Left forelimb (tissue), 1 donor: ENCODE results near the gene FAF2.

Source experiments
- DNase-seq: peaks from one replicate; pipeline ENCODE4 v3.0.0-alpha.2; 2018; ENCODE audit warnings: low spot score

Gene FAF2

DNA sequence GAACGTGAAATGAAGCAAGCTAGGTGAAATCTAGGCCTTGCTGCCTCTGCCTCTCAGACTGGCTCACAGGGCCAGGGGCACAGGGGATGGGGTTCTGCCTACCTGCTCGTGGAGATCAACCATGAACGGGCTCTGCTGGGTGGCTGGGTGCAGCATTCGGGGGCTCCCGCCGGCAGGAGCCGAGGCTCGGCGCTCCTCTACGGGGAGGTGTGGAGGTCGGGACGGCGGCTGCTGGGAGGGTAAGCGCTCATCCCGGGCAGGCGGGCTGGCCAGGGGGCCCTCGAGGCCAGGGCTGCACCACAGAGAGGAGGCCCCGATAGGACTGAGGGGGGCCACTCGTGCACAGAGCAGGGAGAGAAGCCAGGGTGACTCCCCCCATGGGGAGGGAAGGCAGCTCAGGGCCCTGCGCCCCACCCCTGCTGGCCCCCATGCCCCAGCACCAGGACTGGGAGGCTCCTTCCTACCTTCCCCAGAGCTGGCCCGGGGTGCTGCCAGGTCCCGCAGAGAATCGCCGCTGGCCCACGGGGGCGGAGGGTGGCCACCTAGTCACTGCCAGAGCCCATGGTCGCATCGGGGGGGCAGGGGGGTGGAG lies 83.8 kb downstream of the FAF2 start:
- no peak for DNase-seq

DNA sequence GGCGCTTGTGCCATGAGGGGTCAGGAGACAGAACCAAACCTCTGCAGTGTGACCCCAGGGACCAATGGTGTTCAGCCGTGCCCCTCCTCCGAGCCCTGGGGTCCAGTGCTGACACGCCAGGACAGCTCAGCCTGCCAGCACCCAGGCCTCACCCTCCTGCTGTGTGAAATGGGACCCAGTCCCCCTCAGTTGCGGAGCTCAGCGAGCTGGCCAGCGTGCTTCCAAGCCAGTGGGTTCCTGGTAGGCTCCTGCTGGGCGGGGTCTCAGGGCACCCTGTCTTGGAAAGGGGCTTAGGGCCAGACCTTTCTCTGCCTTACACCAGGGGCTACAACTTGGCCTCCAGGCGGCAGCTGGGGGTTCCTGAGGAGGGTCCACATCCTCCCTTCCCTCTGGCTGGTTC lies 84.6 kb downstream of the FAF2 start:
- no peak for DNase-seq

DNA sequence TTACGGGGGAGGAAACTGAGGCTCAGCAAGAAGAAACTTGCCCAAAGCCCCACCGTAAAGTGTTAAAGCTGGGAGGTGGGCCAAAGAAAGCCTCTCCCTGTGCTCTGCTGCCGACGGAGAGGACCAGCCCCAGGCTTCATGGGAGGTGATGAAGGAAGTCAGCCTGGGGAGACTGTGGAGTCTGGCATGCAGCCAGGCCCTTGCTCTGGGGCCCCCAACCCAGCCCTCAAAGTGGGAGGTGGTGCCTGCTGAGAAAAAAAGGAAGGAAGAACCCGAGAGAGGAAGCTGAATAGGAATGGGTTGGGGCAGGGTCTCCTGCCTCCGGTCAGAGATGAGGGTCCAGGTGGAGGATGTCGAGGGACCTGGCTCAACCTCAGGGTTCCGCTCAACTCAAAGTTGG lies 85.2 kb downstream of the FAF2 start:
- DNase-seq: no peak

DNA sequence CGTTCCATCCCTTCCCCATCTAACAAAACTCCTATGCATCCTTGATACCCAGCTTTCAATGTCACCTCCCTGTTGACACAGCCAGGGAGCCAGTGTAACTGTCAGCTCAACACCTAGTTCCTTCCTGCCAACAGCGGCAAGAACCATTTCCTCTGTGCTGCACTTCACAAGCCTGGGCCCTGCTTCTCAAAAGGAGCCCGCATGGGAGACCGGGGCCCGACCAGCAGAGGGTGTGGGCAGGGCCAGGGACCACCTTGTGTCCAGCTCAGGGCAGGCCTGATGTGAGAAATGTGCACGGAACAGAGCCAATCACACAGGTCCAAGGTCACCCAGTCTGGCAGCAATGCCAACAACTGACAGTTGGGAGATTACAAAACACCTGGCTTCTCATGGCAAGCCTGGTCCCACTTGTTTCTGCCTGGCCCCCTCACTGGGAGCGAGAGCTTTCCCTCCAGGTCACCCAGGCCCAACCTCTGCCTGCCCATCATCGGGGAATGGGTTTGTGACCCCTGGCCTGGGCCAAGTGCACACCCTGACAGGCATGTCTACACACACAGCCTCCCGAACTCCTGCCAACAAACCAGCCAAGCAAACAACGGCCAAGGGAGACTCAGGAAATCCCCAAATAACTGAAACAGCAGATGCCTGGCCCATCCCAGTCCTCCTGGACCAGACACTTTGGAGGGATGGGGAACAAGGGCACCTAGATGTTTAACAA lies 85.9 kb downstream of the FAF2 start:
- DNase-seq: no peak

DNA sequence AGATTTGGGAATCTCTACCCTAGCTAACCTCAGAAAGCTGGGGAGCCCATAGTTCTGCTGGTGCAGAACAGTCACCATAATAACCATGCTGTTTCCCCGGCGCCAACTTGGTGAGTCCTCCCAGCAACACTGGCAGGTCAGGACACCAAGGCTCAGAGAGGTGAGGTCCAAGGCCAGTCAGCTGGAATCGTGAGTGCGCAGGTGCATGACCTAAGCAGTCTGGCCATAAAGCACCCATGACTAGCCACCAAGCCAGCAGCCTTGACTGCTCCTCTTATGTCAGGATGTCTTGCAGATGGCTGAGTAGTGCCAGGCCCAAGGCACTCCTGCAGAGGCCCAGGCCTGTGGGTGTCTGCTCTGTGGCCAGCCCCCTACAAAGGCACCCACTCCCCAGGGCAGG lies 86.5 kb downstream of the FAF2 start:
- no peak for DNase-seq

DNA sequence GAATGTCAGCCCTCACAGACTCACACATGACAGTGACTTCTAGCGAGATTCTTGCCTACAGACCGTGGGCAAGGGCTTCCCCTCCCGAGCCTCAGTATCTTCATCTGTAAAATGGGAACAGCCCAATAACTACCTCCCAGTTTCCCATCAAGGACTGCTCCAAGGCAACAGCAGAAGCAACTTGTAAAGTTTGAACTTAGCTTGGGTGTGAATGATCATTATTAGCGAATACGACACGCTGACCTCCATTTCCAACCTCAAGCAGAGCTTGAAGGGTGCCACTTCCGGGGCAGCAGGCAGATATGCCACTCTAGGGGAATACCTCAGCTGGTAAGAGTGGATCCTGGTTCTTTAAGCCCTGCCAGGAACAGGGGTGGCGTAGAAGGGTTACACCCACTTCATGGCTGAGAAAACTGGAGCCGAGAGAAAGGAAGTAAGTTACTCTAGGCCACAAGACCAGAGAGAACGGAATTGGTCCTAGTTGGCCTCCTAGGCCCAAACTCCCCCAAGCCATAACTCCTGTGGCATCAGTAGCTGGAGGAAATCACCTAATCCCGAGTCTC lies 87.0 kb downstream of the FAF2 start:
- no peak for DNase-seq

DNA sequence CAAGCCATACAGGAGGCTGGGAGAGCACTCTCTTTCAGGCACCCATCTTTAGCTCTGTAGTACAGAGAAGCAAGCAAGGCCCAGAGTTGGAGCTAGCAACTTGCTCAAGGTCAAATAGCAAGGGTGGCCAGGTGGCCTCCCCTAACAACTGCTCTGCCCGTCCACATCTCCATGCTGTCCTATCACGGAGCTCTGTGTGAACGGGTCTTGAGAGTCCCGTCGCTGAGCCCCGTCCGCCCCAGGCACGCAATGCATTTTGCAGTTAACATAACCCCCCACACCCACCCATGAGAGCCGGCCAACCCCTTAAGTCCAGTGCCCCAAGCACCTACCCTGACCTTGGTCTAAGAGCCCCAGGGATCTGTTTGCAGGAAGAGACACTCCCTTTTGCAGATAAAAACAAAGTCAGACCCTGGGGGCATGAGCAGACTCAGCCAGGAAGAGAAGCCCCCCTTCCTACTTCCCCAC lies 87.5 kb downstream of the FAF2 start:
- no peak for DNase-seq

DNA sequence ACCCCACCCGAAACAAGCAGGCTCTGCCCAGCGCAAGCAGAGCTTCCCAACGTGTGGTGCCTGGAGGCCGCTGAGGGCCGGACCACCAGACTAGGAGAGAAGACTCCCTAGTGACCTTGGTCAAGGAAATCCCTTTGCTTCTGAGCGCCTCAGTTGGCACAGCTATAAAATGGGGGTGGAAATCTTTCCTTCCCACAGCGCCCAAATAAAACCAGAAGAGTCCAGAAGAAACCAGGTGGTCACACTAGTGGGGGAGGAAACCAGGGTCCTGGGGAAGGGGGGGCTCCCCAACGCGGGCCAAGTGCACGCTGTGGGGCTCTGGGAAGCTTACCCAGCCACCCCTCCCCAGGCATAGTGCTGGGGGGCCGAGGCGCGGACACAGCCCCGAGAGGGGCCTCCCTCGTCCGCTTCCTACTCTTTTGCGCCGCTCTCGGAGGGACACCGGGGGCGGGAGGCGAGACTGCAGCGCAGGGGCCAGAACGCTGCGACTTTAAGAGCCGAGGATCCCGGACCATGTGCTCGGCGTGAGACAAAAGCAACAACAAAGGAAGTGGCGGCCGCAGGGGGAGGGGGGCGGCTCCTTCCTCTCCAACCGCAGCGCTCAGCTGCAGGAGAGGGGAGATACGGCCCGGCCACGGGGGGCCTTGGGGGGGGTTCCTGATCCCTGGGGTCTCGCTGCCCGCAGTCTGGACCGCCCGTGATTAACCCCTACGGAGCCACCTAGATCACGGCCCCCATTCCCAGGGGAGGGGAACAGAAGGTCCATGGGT lies 88.1 kb downstream of the FAF2 start:
- peak; percentile 85 for DNase-seq

DNA sequence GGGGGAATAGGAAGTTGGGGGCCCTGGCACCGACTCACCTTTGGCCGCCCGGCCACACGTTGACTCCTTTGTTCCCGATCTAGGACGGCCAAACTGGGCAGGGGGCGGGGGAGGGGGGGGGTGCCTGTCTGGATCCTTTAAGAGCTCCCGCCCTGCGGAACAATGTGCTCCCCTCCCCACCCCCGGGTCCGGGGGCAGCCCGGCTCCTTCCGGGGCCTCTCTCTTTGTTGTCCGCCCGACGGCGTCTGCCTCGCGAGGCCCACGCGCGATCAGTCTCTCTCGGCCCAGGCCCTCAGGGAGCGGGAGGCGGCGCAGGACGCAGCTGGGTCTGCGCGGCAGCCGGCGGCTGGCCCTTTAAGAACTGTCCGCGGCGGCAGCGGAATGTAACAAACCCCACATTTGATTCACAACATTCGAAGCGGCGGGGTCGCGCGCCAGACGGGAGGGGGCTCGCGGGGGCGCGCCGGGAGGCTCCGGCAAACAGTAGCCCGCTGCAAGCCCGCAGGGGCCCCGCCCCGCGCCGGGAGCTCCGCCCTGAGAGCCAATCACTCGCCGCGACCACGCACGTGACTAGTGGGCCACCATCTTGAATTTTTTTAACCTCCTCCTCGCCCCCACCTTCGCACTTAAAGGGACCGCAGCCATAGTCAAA lies 88.8 kb downstream of the FAF2 start, which contains the start of gene RNF44:
Gene RNF44, minus strand, starts transcription at position 501 of the 652 bp plus-strand sequence. CDS start 4,930 bp downstream, outside the sequence.
- DNase-seq: peak; percentile 99

DNA sequence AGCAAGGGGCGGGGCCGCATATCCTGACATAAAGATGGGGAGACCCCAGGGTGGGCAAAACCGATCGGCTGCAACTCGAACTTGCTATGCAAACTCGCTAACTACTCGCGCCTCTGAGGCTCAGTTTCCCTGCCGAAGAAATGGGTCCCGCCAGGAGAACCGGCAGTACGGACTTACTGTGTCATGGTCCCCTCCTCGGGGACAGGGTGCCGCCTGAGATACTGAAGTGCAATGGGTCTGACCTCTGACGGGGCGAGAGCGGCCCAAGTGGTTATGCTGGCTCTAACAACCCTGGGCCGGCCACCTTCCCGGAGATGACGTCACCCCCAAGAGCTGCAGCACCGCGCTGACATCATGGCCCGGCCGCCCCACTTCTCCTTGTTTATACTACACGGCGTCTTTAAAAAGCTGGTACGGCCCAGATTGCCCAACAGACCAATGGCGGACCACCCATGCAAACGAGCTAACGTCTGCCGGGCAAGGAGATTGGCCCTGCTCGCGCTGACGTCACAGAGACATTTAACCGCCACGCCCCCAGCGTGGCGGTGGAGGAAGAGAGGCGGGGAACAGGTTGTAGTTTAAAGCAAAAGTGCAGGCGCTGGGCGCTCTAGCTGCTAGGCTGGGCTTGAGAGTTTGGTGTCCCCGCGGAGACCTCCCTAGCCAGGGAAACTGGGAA lies 89.5 kb downstream of the FAF2 start:
- peak; percentile 95 for DNase-seq

DNA sequence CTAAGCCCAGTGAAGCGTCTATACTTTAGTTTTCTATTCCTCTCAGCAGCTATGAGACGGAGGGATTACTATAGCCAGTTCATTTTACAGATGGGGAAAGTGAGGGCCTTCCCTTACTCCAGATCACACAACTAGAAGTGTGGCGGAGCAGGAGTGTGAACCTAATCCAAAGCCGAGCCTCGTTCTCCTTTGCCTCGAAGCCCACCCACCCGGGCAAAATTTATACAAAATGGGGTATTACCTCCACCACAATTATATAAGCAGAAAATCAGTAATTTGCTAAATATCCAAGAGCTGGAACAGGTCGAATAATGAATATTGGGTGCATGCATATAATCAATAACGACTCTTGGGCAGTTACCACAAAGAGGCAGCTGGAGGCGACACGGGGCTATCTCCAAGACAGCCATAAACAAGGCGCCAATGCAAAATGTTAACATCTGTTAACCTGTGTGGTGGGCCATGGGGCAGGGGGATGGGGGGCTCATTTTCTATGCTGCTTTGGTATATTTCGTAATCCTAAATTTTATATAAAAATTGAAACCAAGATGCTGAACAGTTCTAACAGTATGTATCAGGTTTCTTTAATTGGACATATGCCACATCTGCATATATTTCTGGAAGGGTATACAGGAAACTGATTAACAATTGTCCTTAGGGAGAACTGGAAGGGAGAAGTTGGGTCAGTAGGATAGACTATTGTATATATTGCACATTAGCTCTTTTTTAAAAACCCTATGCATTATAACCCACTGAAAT lies 90.2 kb downstream of the FAF2 start:
- DNase-seq: no peak

DNA sequence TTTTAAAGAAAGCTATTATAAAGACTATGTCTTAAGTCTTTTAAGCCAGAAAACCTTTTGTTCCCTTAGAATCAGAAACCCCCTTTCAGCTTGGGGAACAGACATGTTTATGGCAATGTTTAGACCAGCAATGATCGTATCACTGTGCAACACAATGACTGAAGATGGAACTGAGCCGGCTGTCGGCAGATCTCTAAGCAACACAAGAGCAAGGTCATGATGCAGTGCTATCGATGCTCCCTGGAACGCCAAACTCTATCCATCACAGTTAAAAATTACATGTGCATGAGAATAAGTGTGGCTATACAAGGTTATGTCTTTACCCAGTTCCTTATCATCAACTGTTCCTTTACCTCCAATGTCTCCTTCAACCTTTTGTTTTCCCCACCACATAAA lies 90.8 kb downstream of the FAF2 start:
- DNase-seq: no peak

DNA sequence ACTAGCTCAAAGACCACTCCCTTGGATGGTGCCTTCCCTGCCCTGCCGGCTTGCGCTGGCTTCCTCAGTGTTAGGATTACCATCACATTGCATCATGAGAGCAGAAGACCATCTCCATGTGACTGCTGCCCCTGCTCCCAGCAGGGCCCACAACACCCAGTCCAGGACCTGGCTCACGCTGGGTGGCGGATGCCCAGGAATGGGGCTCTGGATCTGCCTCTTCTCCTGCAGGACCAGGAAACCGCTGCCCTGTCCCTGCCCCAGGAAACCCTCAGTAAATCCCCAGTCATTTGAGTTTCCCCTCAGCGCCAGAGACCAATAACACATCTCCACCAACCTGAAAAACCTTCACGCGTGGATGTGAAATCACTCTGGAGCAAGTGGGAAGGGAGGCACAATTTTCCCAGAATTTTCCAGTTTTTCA lies 92.3 kb downstream of the FAF2 start:
- no peak for DNase-seq

DNA sequence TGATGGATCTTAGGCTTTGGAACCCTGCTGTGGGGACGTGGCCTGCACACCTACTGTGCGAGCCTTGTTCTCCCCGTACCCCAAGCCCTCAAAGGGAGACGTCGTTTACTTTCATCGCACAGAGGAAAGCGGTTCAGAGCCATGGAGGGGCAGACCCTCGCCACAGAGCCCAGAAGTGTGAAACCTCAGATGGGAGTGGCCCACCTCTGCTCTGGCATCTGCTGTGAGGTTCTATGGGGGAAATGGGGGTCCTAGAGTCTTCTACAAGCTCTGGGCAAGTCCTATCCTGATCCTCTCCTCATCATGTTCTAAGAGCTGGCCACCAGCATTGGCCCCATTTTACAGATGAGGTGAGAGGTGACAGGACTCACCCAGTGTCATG lies 92.8 kb downstream of the FAF2 start:
- DNase-seq: no peak

DNA sequence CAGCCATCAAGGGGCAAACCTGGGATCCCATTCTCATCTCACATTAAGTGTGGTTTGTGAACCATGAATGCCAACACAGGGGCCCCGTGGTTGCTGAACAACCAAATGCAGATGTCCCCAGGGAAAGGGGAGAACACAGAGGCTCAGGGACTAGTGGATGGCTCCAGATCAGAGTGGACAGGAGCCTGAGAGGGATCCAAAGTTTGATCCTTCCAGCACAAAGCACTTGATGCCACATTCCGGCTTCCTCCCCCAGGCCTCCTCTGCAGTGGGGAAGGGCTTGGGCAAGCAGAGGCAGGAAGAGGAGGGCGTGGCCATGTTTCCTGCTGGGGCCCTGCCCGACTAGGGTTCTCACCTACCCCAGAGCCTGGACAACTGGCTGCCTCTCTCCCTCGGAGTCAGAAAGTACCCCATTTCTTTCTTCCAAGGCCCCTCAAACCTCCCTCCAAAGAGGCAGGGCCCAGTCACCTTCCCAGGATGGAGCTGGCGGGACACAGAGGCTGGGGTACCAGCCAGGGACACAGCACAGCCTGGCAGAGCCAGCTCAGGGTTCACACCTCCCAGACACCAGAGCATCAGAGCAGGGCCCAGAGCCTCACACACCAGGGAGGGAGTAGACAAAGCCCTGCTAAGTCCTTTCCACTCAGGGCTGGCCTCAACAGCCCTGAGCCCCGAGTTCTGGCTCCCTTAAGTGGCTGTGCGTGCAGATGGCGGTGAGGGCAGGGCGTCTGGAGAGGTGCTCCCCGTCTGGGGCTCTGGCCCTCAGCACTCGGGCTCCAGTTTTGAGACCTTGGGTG lies 93.4 kb downstream of the FAF2 start:
- no peak for DNase-seq

DNA sequence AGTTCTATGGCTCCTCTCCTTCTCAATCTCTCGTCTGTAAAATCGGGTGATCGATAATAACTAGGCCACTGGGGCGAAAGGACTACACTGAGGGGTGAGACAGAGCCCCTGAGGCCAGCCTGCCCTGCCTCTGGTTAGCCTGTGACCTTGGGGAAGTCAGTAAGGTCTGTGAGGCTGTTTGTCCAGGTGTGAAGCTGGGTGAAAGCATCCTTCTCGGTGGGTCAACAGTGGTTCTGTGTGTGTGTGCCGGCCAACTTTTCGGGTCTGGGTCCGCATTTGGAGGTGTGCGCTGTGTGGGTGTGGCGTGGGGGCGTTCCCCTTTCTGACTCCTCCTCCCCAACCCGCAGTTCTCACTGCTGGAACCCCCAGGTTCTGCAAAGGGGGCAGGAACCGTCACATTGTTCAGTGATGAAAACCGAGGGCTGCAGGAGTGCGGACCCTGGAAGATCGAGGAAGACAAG lies 94.0 kb downstream of the FAF2 start:
- no peak for DNase-seq

DNA sequence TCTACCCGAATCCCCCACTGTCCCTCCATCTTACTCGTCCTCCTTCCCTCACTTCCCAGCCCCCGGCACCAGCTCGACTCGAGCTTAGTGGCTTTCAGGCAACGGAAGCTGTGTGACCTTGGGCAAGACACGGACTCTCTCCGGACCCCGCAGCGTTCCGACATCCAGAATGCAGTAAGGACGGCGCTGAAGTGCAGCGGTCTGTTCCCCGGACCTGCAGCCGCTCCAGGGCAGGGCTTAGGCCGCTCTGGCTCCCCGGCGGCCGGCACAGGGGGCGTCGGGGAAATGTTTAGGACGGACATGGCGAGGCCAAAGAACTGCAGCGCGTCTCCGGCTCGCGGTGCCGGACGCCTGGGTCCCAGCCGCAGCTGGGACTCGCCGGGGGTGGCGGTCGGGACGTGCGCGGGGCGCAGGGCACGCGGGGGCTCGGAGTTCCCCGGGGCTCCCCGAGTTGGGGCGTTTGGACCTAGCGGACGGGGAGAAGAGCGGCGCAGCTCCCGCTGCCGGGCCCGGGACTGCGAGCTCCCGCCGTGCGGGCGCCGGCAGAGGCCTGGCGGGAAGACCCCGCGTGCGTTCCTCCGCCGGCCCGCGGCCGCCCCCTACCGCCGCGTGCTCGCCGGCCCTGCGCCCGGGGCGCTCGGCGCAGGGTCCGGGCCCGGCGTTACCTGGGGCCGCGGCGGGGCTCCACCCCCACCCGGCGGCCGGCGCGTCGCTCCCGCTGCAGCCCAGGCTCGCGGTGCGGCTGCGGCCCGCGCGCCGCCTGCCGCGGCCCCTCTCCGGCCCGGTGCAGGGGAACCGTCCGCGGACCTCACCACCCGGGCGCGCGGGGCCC lies 94.6 kb downstream of the FAF2 start:
- no peak for DNase-seq

DNA sequence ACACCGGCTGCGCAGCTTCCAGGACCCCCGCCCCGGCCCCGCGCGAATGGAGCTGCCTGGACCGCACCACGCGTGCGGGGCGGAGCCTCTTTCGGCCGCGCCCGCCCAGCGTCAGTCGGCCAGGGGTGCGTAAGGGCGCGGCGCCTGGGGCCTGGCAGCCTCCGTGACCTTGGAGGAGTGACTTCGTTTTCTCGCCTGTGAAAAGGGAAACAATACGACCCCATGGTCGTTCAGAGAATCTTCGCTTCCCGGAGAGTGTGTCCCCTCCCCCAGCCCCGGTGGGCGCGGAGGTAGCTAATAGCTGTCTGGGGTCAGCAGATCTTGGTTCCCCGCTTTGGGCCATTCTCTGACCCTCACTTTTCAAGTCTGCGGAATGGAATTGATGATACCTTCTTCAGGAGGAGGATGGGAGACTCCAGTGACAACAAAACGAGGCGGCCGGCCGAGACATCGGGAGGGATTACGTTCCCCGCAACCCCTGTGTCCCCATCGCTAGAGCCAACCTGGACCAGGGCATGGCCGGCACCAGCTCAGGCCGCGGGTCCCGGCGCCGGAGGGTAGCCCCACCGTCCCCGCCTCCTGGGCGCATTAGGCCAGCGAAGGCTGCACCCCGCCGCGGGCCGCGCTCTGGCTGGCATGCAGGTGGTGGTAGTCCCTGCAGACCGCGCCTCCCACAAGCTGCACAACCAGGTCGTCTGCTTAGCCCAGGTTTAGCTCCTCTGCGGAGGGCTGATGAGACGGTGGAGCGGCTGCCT lies 95.4 kb downstream of the FAF2 start:
- no peak for DNase-seq
